PC-3 (cell line): ENCODE results near the gene SNAI3. TPM values are rescaled to one million over a fixed set of nuclear protein-coding genes. Genes with fewer than 3 reads are reported as not detected.

Experiments
- ATAC-seq: fragments of 200-7000 bp; cut with Tn5 transposase; 2 replicates; pipeline ENCODE4 v1.9.1; 2020; ENCODE audit warnings: mild to moderate bottlenecking, moderate library complexity
- BruUV-seq: library from RNA; stranded (reverse); fragments of 400-500 nt; replicated peaks from 2 replicates; lab custom pipeline; 2021; lab: Mats Ljungman, UMichigan
- CTCF ChIA-PET: fragments of 300-600 bp; sonication (Branson Sonifier 250); formaldehyde crosslinking; loops from one replicate; lab custom pipeline; 2022; ENCODE audit warnings: antibody characterized with exemption; lab: Charles Lee
- POLR2A ChIA-PET: fragments of 300-600 bp; sonication (Branson Sonifier 250); formaldehyde crosslinking; loops from one replicate; lab custom pipeline; 2022; ENCODE audit warnings: antibody characterized with exemption; ENCODE audit not compliant: unreplicated experiment; lab: Charles Lee
- DNase-seq: peaks from one replicate; pipeline ENCODE4 v3.0.0-alpha.2; 2015
- H2AFZ ChIP-seq: fragments of 300-600 bp; sonication (generic); 2 replicates; pipeline ENCODE4 v1.6.0; 2016; ENCODE audit warnings: antibody characterized with exemption, low read length
- H3F3A ChIP-seq: fragments of 300-600 bp; sonication (generic); one replicate; pipeline ENCODE4 v1.6.0; 2017; ENCODE audit warnings: antibody characterized with exemption, low read length, control low read depth, mild to moderate bottlenecking; ENCODE audit not compliant: unreplicated experiment
- H3K27ac ChIP-seq: fragments of 300-600 bp; sonication (generic); 2 replicates; pipeline ENCODE4 v1.5.1; 2016; ENCODE audit warnings: mild to moderate bottlenecking, low read length
- H3K27me3 ChIP-seq: fragments of 300-600 bp; sonication (generic); 2 replicates; pipeline ENCODE4 v1.6.1; 2016; ENCODE audit warnings: low read length, mixed read lengths
- H3K36me3 ChIP-seq: fragments of 300-600 bp; sonication (generic); 2 replicates; pipeline ENCODE4 v1.6.1; 2016; ENCODE audit warnings: low read depth, mixed run types, low read length, mixed read lengths
- H3K4me1 ChIP-seq: fragments of 300-600 bp; sonication (generic); 2 replicates; pipeline ENCODE4 v1.5.1; 2016; ENCODE audit warnings: low read length; ENCODE audit not compliant: insufficient read depth
- H3K4me2 ChIP-seq: fragments of 300-600 bp; sonication (generic); 2 replicates; pipeline ENCODE4 v1.6.0; 2016; ENCODE audit warnings: low read length
- H3K4me3 ChIP-seq: fragments of 300-600 bp; sonication (generic); 2 replicates; pipeline ENCODE4 v1.5.1; 2016; ENCODE audit warnings: mild to moderate bottlenecking, low read length, mixed read lengths
- H3K79me2 ChIP-seq: fragments of 300-600 bp; sonication (generic); 2 replicates; pipeline ENCODE4 v1.6.1; 2017; ENCODE audit warnings: low read length, mixed read lengths
- H3K9ac ChIP-seq: fragments of 300-600 bp; sonication (generic); 2 replicates; pipeline ENCODE4 v1.6.0; 2016; ENCODE audit warnings: mild to moderate bottlenecking, low read length
- H3K9me2 ChIP-seq: fragments of 300-600 bp; sonication (generic); replicated peaks from 2 replicates; pipeline ENCODE4 v1.6.1; 2016; ENCODE audit warnings: mixed run types, low read length, mixed read lengths
- H3K9me3 ChIP-seq: fragments of 300-600 bp; sonication (generic); 2 replicates; pipeline ENCODE4 v1.6.1; 2016; ENCODE audit warnings: low read length, mixed read lengths
- H4K20me1 ChIP-seq: fragments of 300-600 bp; sonication (generic); 2 replicates; pipeline ENCODE4 v1.6.1; 2016; ENCODE audit warnings: low read length, mixed read lengths
- CTCF ChIP-seq: fragments of 300-600 bp; sonication (generic); conservative IDR thresholded peaks from 2 replicates; pipeline ENCODE4 v1.5.1; 2017; ENCODE audit warnings: antibody characterized with exemption, low read depth, mild to moderate bottlenecking, low read length
- EZH2 ChIP-seq: fragments of 300-600 bp; sonication (generic); IDR thresholded peaks from one replicate; pipeline ENCODE4 v1.6.1; 2017; ENCODE audit warnings: antibody characterized with exemption, mild to moderate bottlenecking, low read length; ENCODE audit not compliant: unreplicated experiment
- EZH2phosphoT487 ChIP-seq: fragments of 300-600 bp; sonication (generic); IDR thresholded peaks from 2 replicates; pipeline ENCODE4 v1.6.1; 2018; ENCODE audit warnings: mild to moderate bottlenecking, antibody characterized with exemption, low read length, borderline replicate concordance
- intact Hi-C: fragments of 100-400 bp; cut with micrococcal nuclease; formaldehyde crosslinking; loops from 2 replicates; pipeline ENCODE4 v1.9.0; 2023
- total RNA-seq: library from RNA; depleted of rRNA; stranded (reverse); fragments of >200 nt; gene quantifications from 2 replicates; pipeline ENCODE4 v1.2.3, GENCODE V29; 2014

The SNAI3 gene
- total RNA-seq, 1 experiment from 2014 or later: 0.22 TPM

- Histone ChIP-seq H3K36me3 (peaks cover 4% of the 10 kb centered on the region; the same call in 1 of the 2 replicates), H3K9me3 (no peaks in the 10 kb centered on the region), H3K4me2 (no peak overlapping the region), H3K27ac (no peak overlapping the region), H3K9me2 (no peaks in the 10 kb centered on the region), H3K27me3 (no peaks in the 10 kb centered on the region), H3K79me2 (no peaks in the 10 kb centered on the region), H2AFZ (no peak overlapping the region), H3K9ac (no peak overlapping the region), H3K4me3 (no peak overlapping the region), H3K4me1 (no peaks in the 10 kb centered on the region), H4K20me1 (no peaks in the 10 kb centered on the region), H3F3A (no peaks in the 10 kb centered on the region)
- DNase-seq: no peak
- BruUV-seq: no TSS peak
- ATAC-seq: no peak
- ChIA-PET POLR2A (no interaction called here), CTCF (no interaction called here)
- intact Hi-C loops: no loop called here
- TF ChIP-seq CTCF (no peak), EZH2 (no peak), EZH2phosphoT487 (no peak)
Measured at GRCh38 chr16:88721815-88722755, 35.8 kb upstream of the SNAI3 start.

- TF ChIP-seq EZH2phosphoT487 (no peak), CTCF (no peak), EZH2 (no peak)
- intact Hi-C loops: no loop called here
- Histone ChIP-seq H3K27me3 (no peaks in the 10 kb centered on the region), H2AFZ (no peak overlapping the region), H3K9me2 (no peaks in the 10 kb centered on the region), H3K36me3 (peaks cover 7% of the 10 kb centered on the region; the same call in 1 of the 2 replicates), H3K27ac (no peak overlapping the region), H3K4me1 (no peaks in the 10 kb centered on the region), H3K9ac (no peak overlapping the region), H4K20me1 (no peaks in the 10 kb centered on the region), H3F3A (no peaks in the 10 kb centered on the region), H3K9me3 (no peaks in the 10 kb centered on the region), H3K4me3 (no peak overlapping the region), H3K79me2 (no peaks in the 10 kb centered on the region), H3K4me2 (no peak overlapping the region)
- no TSS peak for BruUV-seq
- DNase-seq: no peak
- ChIA-PET CTCF (no interaction called here), POLR2A (no interaction called here)
- ATAC-seq: no peak
Measured at GRCh38 chr16:88721236-88721635, 34.9 kb upstream of the SNAI3 start.

GRCh38 chr16:88720396-88720970 lies 34.2 kb upstream of the SNAI3 start:
- Histone ChIP-seq H3K9me3 (no peaks in the 10 kb centered on the region), H3K27ac (no peak overlapping the region), H3K27me3 (no peaks in the 10 kb centered on the region), H3K9ac (no peak overlapping the region), H3K9me2 (no peaks in the 10 kb centered on the region), H3K36me3 (peaks cover 7% of the 10 kb centered on the region; the same call in 1 of the 2 replicates), H3K79me2 (no peaks in the 10 kb centered on the region), H3F3A (no peaks in the 10 kb centered on the region), H3K4me2 (no peak overlapping the region), H2AFZ (no peak overlapping the region), H4K20me1 (no peaks in the 10 kb centered on the region), H3K4me1 (no peaks in the 10 kb centered on the region), H3K4me3 (no peak overlapping the region)
- DNase-seq: no peak
- ChIA-PET CTCF (no interaction called here), POLR2A (no interaction called here)
- no peak for TF ChIP-seq EZH2phosphoT487
- no peak for TF ChIP-seq EZH2
- no peak for TF ChIP-seq CTCF
- no TSS peak for BruUV-seq
- ATAC-seq: no peak
- intact Hi-C loops: no loop called here
